BLaER1 (cell line): Measurements from ENCODE around the gene SASH1.

Experiments
- H3K27ac ChIP-seq: shearing (Covaris generic); formaldehyde crosslinking; 2 replicates; pipeline ENCODE4 v1.8.1; 2022
- H3K27me3 ChIP-seq: shearing (Covaris generic); formaldehyde crosslinking; 2 replicates; pipeline ENCODE4 v1.8.1; 2022
- H3K36me3 ChIP-seq: shearing (Covaris generic); formaldehyde crosslinking; 2 replicates; pipeline ENCODE4 v1.8.1; 2022
- H3K4me1 ChIP-seq: shearing (Covaris generic); formaldehyde crosslinking; 2 replicates; pipeline ENCODE4 v1.8.1; 2022
- H3K4me2 ChIP-seq: shearing (Covaris generic); formaldehyde crosslinking; 2 replicates; pipeline ENCODE4 v1.8.1; 2022
- H3K4me3 ChIP-seq: shearing (Covaris generic); formaldehyde crosslinking; 2 replicates; pipeline ENCODE4 v1.8.1; 2022
- H3K9ac ChIP-seq: shearing (Covaris generic); formaldehyde crosslinking; 2 replicates; pipeline ENCODE4 v1.8.1; 2022
- H3K9me3 ChIP-seq: shearing (Covaris generic); formaldehyde crosslinking; 2 replicates; pipeline ENCODE4 v1.8.1; 2022
- H4K20me1 ChIP-seq: shearing (Covaris generic); formaldehyde crosslinking; 2 replicates; pipeline ENCODE4 v1.8.1; 2022
- Cebpa-rat ChIP-seq: shearing (Covaris generic); IDR thresholded peaks from 2 replicates; pipeline ENCODE4 v1.8.1; 2022

Gene SASH1

DNA sequence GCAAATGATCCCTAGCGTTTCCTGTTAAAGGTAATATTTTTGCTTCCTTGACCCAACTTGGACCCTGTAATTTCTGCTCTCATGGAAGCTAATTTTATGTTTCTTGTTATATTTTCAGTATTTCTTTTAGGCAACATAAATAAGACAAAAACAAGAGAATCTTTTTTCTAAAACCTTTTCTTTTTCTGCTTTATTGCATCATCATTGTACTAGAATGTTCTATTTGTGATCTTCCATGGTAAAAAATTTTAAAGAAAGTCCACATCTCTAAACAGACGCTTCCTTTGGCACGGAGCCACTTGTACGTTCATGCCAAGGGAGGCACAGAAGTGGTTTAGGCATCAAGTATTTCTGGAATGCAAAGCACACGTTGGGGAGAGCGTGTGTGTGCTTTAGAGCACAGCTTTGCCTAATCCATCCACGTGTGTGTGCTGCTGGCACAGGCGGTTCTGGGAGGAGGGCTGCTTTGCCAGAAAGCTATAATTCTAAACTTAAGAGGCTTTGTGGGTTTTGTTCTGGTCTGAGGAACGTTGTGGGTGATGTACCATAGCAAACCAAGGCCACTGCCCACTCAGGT lies 98.3 kb downstream of the SASH1 start:
- Histone ChIP-seq H4K20me1 (no peaks in the 10 kb centered on the region), H3K36me3 (no peaks in the 10 kb centered on the region), H3K27ac (no peak overlapping the region), H3K27me3 (no peaks in the 10 kb centered on the region), H3K9me3 (no peaks in the 10 kb centered on the region), H3K4me1 (peaks cover 13% of the 10 kb centered on the region), H3K4me3 (no peak overlapping the region), H3K9ac (no peak overlapping the region), H3K4me2 (peak overlapping the region; percentile 34)
- no peak for TF ChIP-seq Cebpa-rat

DNA sequence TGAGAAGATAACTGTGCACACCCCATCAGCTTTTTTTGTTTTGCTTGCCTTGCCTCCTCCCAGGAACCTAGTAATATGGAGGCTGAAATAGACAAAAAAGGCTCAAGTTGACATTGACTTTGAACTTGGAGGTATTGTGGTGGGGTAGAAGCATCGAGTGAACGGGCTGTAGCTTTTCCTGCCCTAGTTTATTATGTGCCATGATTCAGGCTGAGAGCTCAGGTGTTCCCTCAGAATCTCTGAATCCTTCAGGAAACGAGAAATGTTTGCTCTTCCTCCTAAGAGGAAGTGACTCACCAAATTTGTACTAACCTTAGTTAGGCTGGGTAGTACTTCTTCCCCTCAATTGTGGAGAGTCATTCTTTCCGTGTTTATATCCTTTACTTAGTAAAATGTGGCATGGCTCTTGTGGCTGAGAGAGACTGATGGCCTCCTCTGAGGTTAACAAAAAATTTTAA lies 98.8 kb downstream of the SASH1 start:
- TF ChIP-seq Cebpa-rat = no peak
- Histone ChIP-seq H3K4me2 (peak overlapping the region; percentile 34), H3K9me3 (no peaks in the 10 kb centered on the region), H4K20me1 (no peaks in the 10 kb centered on the region), H3K4me3 (no peak overlapping the region), H3K27me3 (no peaks in the 10 kb centered on the region), H3K4me1 (peaks cover 13% of the 10 kb centered on the region), H3K9ac (no peak overlapping the region), H3K36me3 (no peaks in the 10 kb centered on the region), H3K27ac (no peak overlapping the region)

- Histone ChIP-seq H3K4me2 (no peak overlapping the region), H3K9me3 (no peaks in the 10 kb centered on the region), H4K20me1 (peaks cover 5% of the 10 kb centered on the region; the same call in 1 of the 2 replicates), H3K27me3 (no peaks in the 10 kb centered on the region), H3K4me3 (no peak overlapping the region), H3K27ac (no peak overlapping the region), H3K4me1 (peaks cover 13% of the 10 kb centered on the region), H3K36me3 (no peaks in the 10 kb centered on the region), H3K9ac (no peak overlapping the region)
- TF ChIP-seq Cebpa-rat = no peak
Observed at GRCh38 chr6:148443798-148444560, 101.3 kb downstream of the SASH1 start.

- 0 out of 2 replicates have a peak, but pooled peaks cover 5% of the 10 kb centered on the region for H3K27me3 ChIP-seq
- no peak overlapping the region for H3K4me2 ChIP-seq
- H3K4me3 ChIP-seq = no peak overlapping the region
- no peak overlapping the region for H3K9ac ChIP-seq
- TF ChIP-seq Cebpa-rat = no peak
- peaks cover 13% of the 10 kb centered on the region for H3K4me1 ChIP-seq
- no peak overlapping the region for H3K27ac ChIP-seq
- H3K36me3 ChIP-seq = no peaks in the 10 kb centered on the region
- H3K9me3 ChIP-seq = no peaks in the 10 kb centered on the region
- peaks cover 5% of the 10 kb centered on the region; the same call in 1 of the 2 replicates for H4K20me1 ChIP-seq
Observed at GRCh38 chr6:148445116-148445515, 102.5 kb downstream of the SASH1 start.

- Histone ChIP-seq H3K4me3 (no peak overlapping the region), H3K9me3 (no peaks in the 10 kb centered on the region), H3K9ac (no peak overlapping the region), H3K36me3 (no peaks in the 10 kb centered on the region), H3K27me3 (0 out of 2 replicates have a peak, but pooled peaks cover 5% of the 10 kb centered on the region), H4K20me1 (peaks cover 5% of the 10 kb centered on the region; the same call in 1 of the 2 replicates), H3K4me2 (no peak overlapping the region), H3K4me1 (peaks cover 13% of the 10 kb centered on the region), H3K27ac (no peak overlapping the region)
- no peak for TF ChIP-seq Cebpa-rat
Observed at GRCh38 chr6:148445620-148446019, 103.0 kb downstream of the SASH1 start.

- Histone ChIP-seq H3K27me3 (0 out of 2 replicates have a peak, but pooled peaks cover 9% of the 10 kb centered on the region), H3K4me2 (no peak overlapping the region), H3K9ac (no peak overlapping the region), H3K4me1 (peaks cover 8% of the 10 kb centered on the region), H4K20me1 (peaks cover 5% of the 10 kb centered on the region; the same call in 1 of the 2 replicates), H3K27ac (no peak overlapping the region), H3K4me3 (no peak overlapping the region), H3K36me3 (no peaks in the 10 kb centered on the region), H3K9me3 (no peaks in the 10 kb centered on the region)
- no peak for TF ChIP-seq Cebpa-rat
Observed at GRCh38 chr6:148446681-148447080, 104.0 kb downstream of the SASH1 start.

- H3K27ac ChIP-seq = no peak overlapping the region
- no peak for TF ChIP-seq Cebpa-rat
- peaks cover 14% of the 10 kb centered on the region; the same call in 1 of the 2 replicates for H4K20me1 ChIP-seq
- H3K9me3 ChIP-seq = no peaks in the 10 kb centered on the region
- peaks cover 16% of the 10 kb centered on the region; the same call in 1 of the 2 replicates for H3K27me3 ChIP-seq
- H3K9ac ChIP-seq = no peak overlapping the region
- no peak overlapping the region for H3K4me2 ChIP-seq
- H3K4me1 ChIP-seq = peaks cover 15% of the 10 kb centered on the region
- no peak overlapping the region for H3K4me3 ChIP-seq
- no peaks in the 10 kb centered on the region for H3K36me3 ChIP-seq
Observed at GRCh38 chr6:148447521-148448230, 105.0 kb downstream of the SASH1 start.

- peaks cover 24% of the 10 kb centered on the region for H3K27me3 ChIP-seq
Observed at GRCh38 chr6:148448369-148449012, 105.9 kb downstream of the SASH1 start.

GRCh38 chr6:148450866-148451265 lies 108.2 kb downstream of the SASH1 start:
- H3K27me3 ChIP-seq = peaks cover 25% of the 10 kb centered on the region
- peaks cover 32% of the 10 kb centered on the region; the same call in 1 of the 2 replicates for H4K20me1 ChIP-seq
- H3K4me2 ChIP-seq = no peak overlapping the region
- H3K4me1 ChIP-seq = peaks cover 18% of the 10 kb centered on the region
- H3K9ac ChIP-seq = no peak overlapping the region
- H3K9me3 ChIP-seq = no peaks in the 10 kb centered on the region
- H3K36me3 ChIP-seq = no peaks in the 10 kb centered on the region
- no peak overlapping the region for H3K27ac ChIP-seq
- TF ChIP-seq Cebpa-rat = no peak
- H3K4me3 ChIP-seq = no peak overlapping the region

More at GRCh38 chr6:148448369-148449012, 105.9 kb downstream of the SASH1 start:
- Histone ChIP-seq H3K27ac (no peak overlapping the region), H3K9ac (no peak overlapping the region), H3K36me3 (no peaks in the 10 kb centered on the region), H4K20me1 (peaks cover 22% of the 10 kb centered on the region; the same call in 1 of the 2 replicates), H3K4me1 (peaks cover 18% of the 10 kb centered on the region), H3K9me3 (no peaks in the 10 kb centered on the region), H3K4me3 (no peak overlapping the region), H3K4me2 (no peak overlapping the region)
- TF ChIP-seq Cebpa-rat = no peak
